ENCODE data around the gene KRT72. TPM values are rescaled to one million over a fixed set of nuclear protein-coding genes. Genes with fewer than 3 reads are reported as not detected.

Gene KRT72
- total and polyA plus RNA-seq, 2 of the 13 experiments (the other 11 are each of a cell fraction or from before 2014, with no cell fraction given) = not detected

DNA sequence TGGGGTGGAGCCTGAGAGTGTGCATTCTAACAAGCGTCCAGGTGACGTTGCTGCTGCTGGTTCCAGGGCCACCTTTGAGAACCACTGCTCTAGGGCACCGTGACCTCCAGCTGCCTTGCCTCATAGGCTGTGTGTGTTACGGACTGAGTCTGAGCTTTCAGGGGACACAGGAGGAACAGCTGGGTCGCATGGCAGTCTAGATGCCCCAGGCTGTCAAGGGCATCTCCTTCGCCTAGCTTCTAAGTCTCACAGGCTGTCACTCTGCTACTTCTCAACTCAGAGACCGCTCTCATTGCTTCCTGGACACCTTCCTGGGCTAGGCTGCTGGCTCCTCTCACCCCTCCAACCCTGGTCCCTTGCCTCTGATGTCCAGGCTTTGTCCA lies 16.1 kb upstream of the KRT72 start:
- no peak for TF ChIP-seq JUN (CRISPR knock-in tag; IDR thresholded peaks at IDR 0.05)
- TF ChIP-seq, protein P1, sequence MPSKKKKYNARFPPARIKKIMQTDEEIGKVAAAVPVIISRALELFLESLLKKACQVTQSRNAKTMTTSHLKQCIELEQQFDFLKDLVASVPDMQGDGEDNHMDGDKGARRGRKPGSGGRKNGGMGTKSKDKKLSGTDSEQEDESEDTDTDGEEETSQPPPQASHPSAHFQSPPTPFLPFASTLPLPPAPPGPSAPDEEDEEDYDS (CRISPR knock-in tag; IDR thresholded peaks at IDR 0.05) = no peak
- TF ChIP-seq TBP (CRISPR knock-in tag; IDR thresholded peaks at IDR 0.05) = no peak
- TF ChIP-seq, protein P2, sequence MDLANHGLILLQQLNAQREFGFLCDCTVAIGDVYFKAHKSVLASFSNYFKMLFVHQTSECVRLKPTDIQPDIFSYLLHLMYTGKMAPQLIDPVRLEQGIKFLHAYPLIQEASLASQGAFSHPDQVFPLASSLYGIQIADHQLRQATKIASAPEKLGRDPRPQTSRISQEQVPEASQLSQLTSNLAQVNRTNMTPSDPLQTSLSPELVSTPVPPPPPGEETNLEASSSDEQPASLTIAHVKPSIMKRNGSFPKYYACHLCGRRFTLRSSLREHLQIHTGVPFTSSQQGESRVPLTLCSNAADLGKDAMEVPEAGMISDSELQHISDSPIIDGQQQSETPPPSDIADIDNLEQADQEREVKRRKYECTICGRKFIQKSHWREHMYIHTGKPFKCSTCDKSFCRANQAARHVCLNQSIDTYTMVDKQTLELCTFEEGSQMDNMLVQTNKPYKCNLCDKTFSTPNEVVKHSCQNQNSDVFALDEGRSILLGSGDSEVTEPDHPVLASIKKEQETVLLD (CRISPR knock-in tag; IDR thresholded peaks at IDR 0.05; ENCODE audit: low read depth) = no peak
- TF ChIP-seq MLLT10 (CRISPR knock-in tag; IDR thresholded peaks at IDR 0.05) = no peak
- TF ChIP-seq GPBP1L1 (CRISPR knock-in tag; IDR thresholded peaks at IDR 0.05) = no peak
- no peak for TF ChIP-seq HCFC1 (IDR thresholded peaks at IDR 0.05; ENCODE audit: low read depth, low read length)
- TF ChIP-seq SRSF1 (optimal IDR thresholded peaks at IDR 0.05; ENCODE audit: low read depth, low read length) = no peak
- TF ChIP-seq ZBTB3 (CRISPR knock-in tag; IDR thresholded peaks at IDR 0.05; ENCODE audit: borderline replicate concordance, low read depth) = no peak
- TF ChIP-seq CAMTA2 (CRISPR knock-in tag; IDR thresholded peaks at IDR 0.05; ENCODE audit: borderline replicate concordance) = no peak
- no peak for TF ChIP-seq TFE3 (CRISPR knock-in tag; IDR thresholded peaks at IDR 0.05)
- no peak for TF ChIP-seq ZNF510 (CRISPR knock-in tag; IDR thresholded peaks at IDR 0.05; ENCODE audit: low read depth)
- no peak for TF ChIP-seq SALL1 (CRISPR knock-in tag; IDR thresholded peaks at IDR 0.05)
- TF ChIP-seq CENPBD1 (CRISPR knock-in tag; IDR thresholded peaks at IDR 0.05; ENCODE audit: borderline replicate concordance, low read depth) = no peak
- TF ChIP-seq SMAD3 (CRISPR knock-in tag; IDR thresholded peaks at IDR 0.05) = no peak
- intact Hi-C loops (cut with micrococcal nuclease; ENCODE audit: unreplicated experiment) (no loop called here), in situ Hi-C loops (cut with HindIII; ENCODE audit: extremely low pct_ligation_motif_present, low pct_unique_long_range_greater_than_20kb) (no loop called here)
- Histone ChIP-seq H3K79me2 (ENCODE audit: insufficient read depth, low read length) (no peaks in the 10 kb centered on the region), H3K4me3 (replicated peaks in 1 of 3; ENCODE audit: insufficient read depth in 1 of 3, low read depth in 2 of 3, low read length in 3 of 3) (no peak overlapping the region), H3K36me3 (replicated peaks in 1 of 2; ENCODE audit: control insufficient read depth in 1 of 2, insufficient read depth in 2 of 2, low read length in 2 of 2) (no peaks in the 10 kb centered on the region), H4K20me1 (ENCODE audit: insufficient read depth, low read length) (no peaks in the 10 kb centered on the region), H3K27ac (ENCODE audit: extremely low read length, insufficient read depth, low read length) (no peak overlapping the region), H3K4me1 (ENCODE audit: insufficient read depth, low read length) (no peaks in the 10 kb centered on the region), H3K4me2 (ENCODE audit: low read depth, low read length) (no peak overlapping the region), H2AFZ (ENCODE audit: low read length) (no peak overlapping the region), H3K9ac (ENCODE audit: insufficient read depth, low read depth, low read length) (no peak overlapping the region), H3K9me3 (ENCODE audit: low read length) (no peaks in the 10 kb centered on the region), H3K27me3 (ENCODE audit: control insufficient read depth in 1 of 2, insufficient read depth in 2 of 2, low read length in 2 of 2) (peaks cover 6 to 50% of the 10 kb centered on the region in 2 experiments; a peak in 3 of 5 replicates)
- BruUV-seq (replicated peaks) = no TSS peak
- ATAC-seq (no peak), FAIRE-seq (no peak), DNase-seq (ENCODE audit: low spot score) (no peak)
- CTCF ChIA-PET (ENCODE audit: low intra/inter-chr PET ratio, low total read pairs) = no interaction called here
- whole genome bisulfite sequencing (ENCODE audit: low lambda C conversion rate) = 7% methylated on average over 3 of the region's 7 CpGs
- POLR2A ChIA-PET = no interaction called here
